K562 (cell line): ENCODE results near the gene PTGIS. TPM values are rescaled to one million over a fixed set of nuclear protein-coding genes. Genes with fewer than 3 reads are reported as not detected.

Experiments used
- ATAC-seq: fragments of 200-7000 bp; cut with Tn5 transposase; 3 replicates; pipeline ENCODE4 v1.9.1; 2020; ENCODE audit warnings: moderate library complexity
- BruUV-seq: library from RNA; stranded (reverse); fragments of 400-500 nt; replicated peaks from 2 replicates; lab custom pipeline; 2021; lab: Mats Ljungman, UMichigan
- CTCF ChIA-PET: fragments of 300-600 bp; formaldehyde crosslinking; extraction: SDS; loops from one replicate; lab custom pipeline; 2021; ENCODE audit warnings: low intra/inter-chr PET ratio; lab: Yijun Ruan, JAX
- POLR2A ChIA-PET: fragments of 300-600, 350-650 bp; sonication (Branson Sonifier 250); formaldehyde crosslinking; extraction: SDS; loops from one replicate; lab custom pipeline; 2021; ENCODE audit warnings: antibody characterized with exemption, inconsistent platforms; lab: Yijun Ruan, JAX
- DNase-seq, 4 experiments: peaks; one replicate each; pipeline versions ENCODE4 v3.0.0 to v3.0.0-alpha.2; 2011 to 2018; ENCODE audit warnings: low spot score in 3 of 4, mixed read lengths in 3 of 4; ENCODE audit errors: extremely low read depth in 1 of 4
- FAIRE-seq: peaks from 2 replicates; lab custom pipeline; 2011; peaks lifted over from hg19 to GRCh38; lab: Jason Lieb, UNC
- H2AFZ ChIP-seq: 2 replicates; pipeline ENCODE4 v1.6.0; 2011; ENCODE audit warnings: low read depth, low read length, control low read depth, inconsistent platforms
- H3K27ac ChIP-seq: fragments of 200-600 bp; 3 replicates; pipeline ENCODE4 v1.8.0; 2011; ENCODE audit warnings: low read depth, mild to moderate bottlenecking, control low read depth, inconsistent platforms, low read length, moderate library complexity, mixed read lengths; ENCODE audit errors: extremely low read depth
- H3K27me3 ChIP-seq, 2 experiments: fragments of 300-600 bp in 1 of 2; 2 replicates in 1 of 2; 3 replicates in 1 of 2; pipeline versions ENCODE4 v1.6.0 to v1.8.0; 2011; ENCODE audit warnings: inconsistent platforms in 2 of 2, low read length in 2 of 2, mild to moderate bottlenecking in 1 of 2, mixed read lengths in 1 of 2, moderate library complexity in 1 of 2; ENCODE audit not compliant: control insufficient read depth in 2 of 2, insufficient read depth in 2 of 2
- H3K36me3 ChIP-seq: fragments of 300-600 bp; 3 replicates; pipeline ENCODE4 v1.8.0; 2011; ENCODE audit warnings: mild to moderate bottlenecking, low read length, inconsistent platforms; ENCODE audit not compliant: control insufficient read depth, insufficient read depth
- H3K4me1 ChIP-seq, 2 experiments: fragments of 200-600 bp in 1 of 2; replicated peaks in 1 of 2; 2 replicates in 1 of 2; 3 replicates in 1 of 2; pipeline versions ENCODE4 v1.5.1 to v1.8.0; 2011; ENCODE audit warnings: inconsistent platforms in 2 of 2, low read length in 2 of 2, mild to moderate bottlenecking in 1 of 2, mixed read lengths in 1 of 2, moderate library complexity in 1 of 2; ENCODE audit not compliant: control insufficient read depth in 2 of 2, insufficient read depth in 2 of 2
- H3K4me2 ChIP-seq: 2 replicates; pipeline ENCODE4 v1.6.1; 2011; ENCODE audit warnings: low read length, control low read depth, inconsistent platforms, mixed read lengths; ENCODE audit not compliant: insufficient read depth
- H3K4me3 ChIP-seq: fragments of 200-600 bp; sonication (generic), shearing (Covaris generic); 2 replicates; pipeline ENCODE4 v1.5.1; 2016; ENCODE audit warnings: control low read depth, inconsistent platforms
- H3K79me2 ChIP-seq: fragments of 200-600 bp; 3 replicates; pipeline ENCODE4 v1.8.0; 2011; ENCODE audit warnings: low read length, inconsistent platforms; ENCODE audit not compliant: control insufficient read depth, insufficient read depth
- H3K9ac ChIP-seq, 2 experiments: 2 replicates each; pipeline versions ENCODE4 v1.6.0 to v1.6.1; 2011; ENCODE audit warnings: low read depth in 2 of 2, low read length in 2 of 2, control low read depth in 1 of 2, inconsistent platforms in 1 of 2, mild to moderate bottlenecking in 1 of 2, mixed read lengths in 1 of 2; ENCODE audit not compliant: insufficient read depth in 1 of 2
- H3K9me1 ChIP-seq: one replicate; pipeline ENCODE4 v1.6.0; 2011; ENCODE audit warnings: inconsistent platforms, mild to moderate bottlenecking, low read length, moderate library complexity; ENCODE audit not compliant: control insufficient read depth, insufficient read depth
- H3K9me3 ChIP-seq: replicated peaks from 2 replicates; pipeline ENCODE4 v1.5.1; 2011; ENCODE audit warnings: low read depth, low read length, inconsistent platforms; ENCODE audit not compliant: control insufficient read depth, insufficient read depth
- H4K20me1 ChIP-seq: replicated peaks from 2 replicates; pipeline ENCODE4 v1.6.1; 2011; ENCODE audit warnings: low read length, inconsistent platforms, mixed read lengths; ENCODE audit not compliant: control insufficient read depth, insufficient read depth
- ADNP ChIP-seq: fragments of 200-800 bp; sonication (Bioruptor generic); IDR thresholded peaks from 2 replicates; pipeline ENCODE4 v1.6.1; 2016; ENCODE audit warnings: missing genetic modification characterization, missing compliant biosample characterization
- ATF1 ChIP-seq, 2 experiments: fragments of 450-650 bp in 1 of 2; IDR thresholded peaks; 2 replicates each; pipeline ENCODE4 v1.6.1; 2016; ENCODE audit warnings: missing compliant biosample characterization in 1 of 2, missing genetic modification characterization in 1 of 2
- BCOR ChIP-seq: fragments of 450-650 bp; IDR thresholded peaks from 2 replicates; pipeline ENCODE4 v1.6.1; 2016
- CCNT2 ChIP-seq: IDR thresholded peaks from 2 replicates; pipeline ENCODE4 v1.6.1; 2011; ENCODE audit warnings: borderline replicate concordance, low read depth, mild to moderate bottlenecking, moderate library complexity, mixed read lengths, low read length; ENCODE audit not compliant: insufficient read length; ENCODE audit errors: extremely low read depth
- ETS2 ChIP-seq: IDR thresholded peaks from 2 replicates; pipeline ENCODE4 v1.6.1; 2016; ENCODE audit warnings: borderline replicate concordance, missing genetic modification characterization, mild to moderate bottlenecking, moderate library complexity, missing compliant biosample characterization; ENCODE audit not compliant: poor library complexity, severe bottlenecking
- GABPB1 ChIP-seq: sonication (generic); formaldehyde crosslinking; IDR thresholded peaks from 2 replicates; pipeline ENCODE4 v1.8.0; 2022; ENCODE audit warnings: mild to moderate bottlenecking, missing genetic modification reagents
- GTF2E2 ChIP-seq: fragments of 200-800 bp; sonication (Bioruptor generic); IDR thresholded peaks from 2 replicates; pipeline ENCODE4 v1.6.1; 2016; ENCODE audit warnings: missing genetic modification characterization, missing compliant biosample characterization
- KDM1A ChIP-seq, 2 experiments: fragments of 450-650 bp; IDR thresholded peaks; 2 replicates each; pipeline ENCODE4 v1.6.1; 2016; ENCODE audit warnings: mild to moderate bottlenecking in 2 of 2
- KLF1 ChIP-seq: fragments of 450-650 bp; IDR thresholded peaks from 2 replicates; pipeline ENCODE4 v1.6.1; 2016; ENCODE audit warnings: missing genetic modification characterization, missing compliant biosample characterization
- L3MBTL2 ChIP-seq: fragments of 450-650 bp; IDR thresholded peaks from 2 replicates; pipeline ENCODE4 v1.6.1; 2016; ENCODE audit warnings: mild to moderate bottlenecking, moderate library complexity
- LCOR ChIP-seq: sonication (generic); formaldehyde crosslinking; IDR thresholded peaks from 2 replicates; pipeline ENCODE4 v1.8.0; 2022; ENCODE audit warnings: mild to moderate bottlenecking, missing genetic modification reagents
- RBM25 ChIP-seq: fragments of 200-400 bp; formaldehyde crosslinking; IDR thresholded peaks from 2 replicates; pipeline ENCODE4 v1.6.1; 2018; ENCODE audit warnings: low read length, low read depth, moderate library complexity; ENCODE audit not compliant: severe bottlenecking
- RFX7 ChIP-seq: fragments of 250-450 bp; sonication (Bioruptor Pico); IDR thresholded peaks from 2 replicates; pipeline ENCODE4 v1.5.1; 2021; ENCODE audit warnings: mild to moderate bottlenecking
- SMARCA4 ChIP-seq: fragments of 450-650 bp; IDR thresholded peaks from 2 replicates; pipeline ENCODE4 v1.6.1; 2016
- SMC3 ChIP-seq: conservative IDR thresholded peaks from 2 replicates; pipeline ENCODE4 v1.6.1; 2011; ENCODE audit warnings: low read depth, low read length, improper control_type of control experiment; ENCODE audit not compliant: insufficient read depth
- SOX6 ChIP-seq: fragments of 450-650 bp; IDR thresholded peaks from 2 replicates; pipeline ENCODE4 v1.6.1; 2014; ENCODE audit warnings: mild to moderate bottlenecking
- ZC3H11A ChIP-seq: IDR thresholded peaks from 2 replicates; pipeline ENCODE4 v1.6.1; 2012; ENCODE audit warnings: low read depth, low read length, improper control_type of control experiment
- ZNF589 ChIP-seq: fragments of 200-800 bp; sonication (Bioruptor generic); IDR thresholded peaks from 2 replicates; pipeline ENCODE4 v1.6.1; 2016; ENCODE audit warnings: low read depth, missing genetic modification characterization, missing compliant biosample characterization
- ZNF639 ChIP-seq, 2 experiments: fragments of 200-800 bp in 1 of 2; sonication (Bioruptor generic) in 1 of 2; sonication (generic) in 1 of 2; formaldehyde crosslinking in 1 of 2; IDR thresholded peaks in 1 of 2; conservative IDR thresholded peaks in 1 of 2; 2 replicates each; pipeline versions ENCODE4 v1.5.0 to v1.6.1; 2016 to 2020; ENCODE audit warnings: missing compliant biosample characterization in 1 of 2, missing genetic modification characterization in 1 of 2, missing genetic modification reagents in 1 of 2
- ZNF75A ChIP-seq: fragments of 450-650 bp; formaldehyde crosslinking; IDR thresholded peaks from 2 replicates; pipeline ENCODE4 v1.4.0; 2020; ENCODE audit warnings: mild to moderate bottlenecking
- WGBS: fragments of 100-300 bp; shearing (Covaris generic); methylation state at CpG from one replicate; pipeline ENCODE4 v1.1.6; 2016; ENCODE audit warnings: low coverage, mixed read lengths; ENCODE audit not compliant: insufficient coverage; ENCODE audit errors: missing lambda C conversion rate; 5-methylcytosine and 5-hydroxymethylcytosine counted together
- in situ Hi-C: fragments of 300-500 bp; cut with MboI; formaldehyde crosslinking; loops from 4 replicates; pipeline ENCODE4 v1.15.0; 2018; ENCODE audit warnings: inconsistent platforms, mixed read lengths
- intact Hi-C: fragments of 100-400 bp; cut with micrococcal nuclease; formaldehyde crosslinking; loops from 2 replicates; pipeline ENCODE4 v1.14.2; 2022
- polyA plus RNA-seq, 8 experiments: library from polyadenylated mRNA; depleted of rRNA in 4 of 8; stranded (reverse) in 5 of 8; unstranded in 3 of 8; fragments of >200 nt; fragmentation: Nextera tagmentation in 2 of 8; fragmentation: Illumina TruSeq in 1 of 8; extraction: Ambion mirVana in 2 of 8; extraction: Trizol in 1 of 8; gene quantifications; 2 replicates each; pipeline versions ENCODE4 v1.2.1 to v1.2.3, GENCODE V29; 2011 to 2014; ENCODE audit warnings: inconsistent platforms in 1 of 8, missing spikeins in 1 of 8
- total RNA-seq, 7 experiments: library from RNA; depleted of rRNA in 6 of 7; stranded (reverse); fragments of >200 nt in 6 of 7; fragmentation: Illumina TruSeq in 2 of 7; extraction: Trizol in 2 of 7; gene quantifications; 2 replicates each; pipeline versions ENCODE4 v1.2.1 to v1.2.3, GENCODE V29; 2011 to 2021; ENCODE audit warnings: low replicate concordance in 1 of 7

Gene PTGIS
- total and polyA plus RNA-seq, 9 of the 15 experiments (the other 6 are each of a cell fraction or from before 2014, with no cell fraction given): not detected

GRCh38 chr20:49593466-49594142 lies 25.7 kb upstream of the PTGIS start:
- ChIA-PET CTCF (no interaction called here), POLR2A (interaction anchor here (0.7 kb wide), 1 partner anchor 63 kb away, joined by 4 read pairs; no protein-coding TSS in a partner anchor)
- Histone ChIP-seq H3K27ac (no peak overlapping the region), H3K4me3 (no peak overlapping the region), H3K4me1 (0 out of 5 replicates have a peak, but pooled peaks cover 0 to 3% of the 10 kb centered on the region in 2 experiments), H3K36me3 (no peaks in the 10 kb centered on the region), H4K20me1 (peaks cover 6% of the 10 kb centered on the region; the same call in 1 of the 2 replicates), H3K9me1 (no peaks in the 10 kb centered on the region), H3K9me3 (no peaks in the 10 kb centered on the region), H2AFZ (no peak overlapping the region), H3K4me2 (no peak overlapping the region), H3K9ac (no peak overlapping the region), H3K79me2 (no peaks in the 10 kb centered on the region), H3K27me3 (peaks cover 37 to 55% of the 10 kb centered on the region in 2 experiments)
- no peak for ATAC-seq
- WGBS: 7% methylated on average over 12 of the region's 15 CpGs
- in situ Hi-C loops: no loop called here
- intact Hi-C loops: no loop called here
- DNase-seq: no peak
- no peak for FAIRE-seq
- BruUV-seq: no TSS peak
- TF ChIP-seq ZC3H11A (no peak), KLF1 (no peak), ATF1 (CRISPR knock-in tag; IDR thresholded peaks at IDR 0.05) (no peak), ATF1 (tag; IDR thresholded peaks at IDR 0.05) (no peak), ZNF75A (CRISPR knock-in tag) (no peak), SMARCA4 (no peak), ZNF589 (CRISPR knock-in tag) (no peak), L3MBTL2 (no peak), RBM25 (peak; percentile 72), GABPB1 (CRISPR knock-in tag) (no peak), RFX7 (CRISPR knock-in tag) (no peak), BCOR (peak; percentile 53), GTF2E2 (tag) (no peak), LCOR (CRISPR knock-in tag) (no peak), SOX6 (no peak), CCNT2 (no peak), ZNF639 (CRISPR knock-in tag; conservative IDR thresholded peaks at IDR 0.05 in 1 of 2, IDR thresholded peaks at IDR 0.05 in 1 of 2) (no peak), KDM1A (IDR thresholded peaks at IDR 0.05) (peak in 1 of 2 experiments; percentile 40; a peak in 1 of 4 replicates), ETS2 (tag) (no peak), ADNP (tag) (peak; percentile 62; the same call in 1 of the 2 replicates), SMC3 (no peak)
